GM12878 (cell line): ENCODE results near the gene COX5A. TPM values are rescaled to one million over a fixed set of nuclear protein-coding genes. Genes with fewer than 3 reads are reported as not detected.
A peak's percentile ranks its signal among the peaks of the same experiment; 100 is the strongest.

ENCODE experiments used
- BCL3 ChIP-seq: IDR thresholded peaks from 2 replicates; pipeline ENCODE4 v1.6.1; 2011; ENCODE audit warnings: borderline replicate concordance, low read depth, mild to moderate bottlenecking, moderate library complexity, low read length; ENCODE audit not compliant: insufficient read depth, poor library complexity, severe bottlenecking
- BMI1 ChIP-seq: fragments of 450-650 bp; IDR thresholded peaks from 2 replicates; pipeline ENCODE4 v1.6.1; 2016; ENCODE audit warnings: mild to moderate bottlenecking, moderate library complexity, borderline replicate concordance
- CREB1 ChIP-seq: IDR thresholded peaks from 2 replicates; pipeline ENCODE4 v1.6.1; 2012; ENCODE audit warnings: low read depth, mild to moderate bottlenecking, inconsistent platforms
- CUX1 ChIP-seq: IDR thresholded peaks from 2 replicates; pipeline ENCODE4 v1.6.1; 2012; ENCODE audit warnings: improper control_type of control experiment, low read depth, low read length; ENCODE audit not compliant: insufficient replicate concordance
- EGR1 ChIP-seq, 2 experiments: IDR thresholded peaks; 1 replicate in 1 of 2; 2 replicates in 1 of 2; pipeline ENCODE4 v1.6.1; 2011 to 2012; ENCODE audit warnings: low read depth in 2 of 2, low read length in 2 of 2, borderline replicate concordance in 1 of 2, mild to moderate bottlenecking in 1 of 2, moderate library complexity in 1 of 2
- EZH2 ChIP-seq: IDR thresholded peaks from 2 replicates; pipeline ENCODE4 v1.6.1; 2012; ENCODE audit warnings: low read depth, mild to moderate bottlenecking, control low read depth, inconsistent platforms, low read length, borderline replicate concordance; ENCODE audit not compliant: control insufficient read depth
- FOS ChIP-seq: IDR thresholded peaks from 3 replicates; pipeline ENCODE4 v1.6.1; 2011; ENCODE audit warnings: borderline replicate concordance; ENCODE audit not compliant: insufficient read length; ENCODE audit errors: extremely low read depth
- GATAD2B ChIP-seq: fragments of 450-650 bp; conservative IDR thresholded peaks from 2 replicates; pipeline ENCODE4 v1.6.1; 2017; ENCODE audit warnings: low read depth, mild to moderate bottlenecking, moderate library complexity
- JUNB ChIP-seq: IDR thresholded peaks from 2 replicates; pipeline ENCODE4 v1.6.1; 2016; ENCODE audit warnings: antibody characterized with exemption, mild to moderate bottlenecking
- KLF5 ChIP-seq: fragments of 450-650 bp; IDR thresholded peaks from 2 replicates; pipeline ENCODE4 v1.6.1; 2014; ENCODE audit warnings: mild to moderate bottlenecking; ENCODE audit not compliant: partially characterized antibody
- LARP7 ChIP-seq: fragments of 450-650 bp; IDR thresholded peaks from 2 replicates; pipeline ENCODE4 v1.6.1; 2017; ENCODE audit warnings: mild to moderate bottlenecking
- NR2C1 ChIP-seq: fragments of 450-650 bp; IDR thresholded peaks from 2 replicates; pipeline ENCODE4 v1.6.1; 2017; ENCODE audit warnings: antibody characterized with exemption, mild to moderate bottlenecking, moderate library complexity
- RCOR1 ChIP-seq: conservative IDR thresholded peaks from 2 replicates; pipeline ENCODE4 v1.6.1; 2012; ENCODE audit warnings: low read depth, low read length, improper control_type of control experiment
- SMAD5 ChIP-seq: IDR thresholded peaks from 2 replicates; pipeline ENCODE4 v1.6.1; 2016; ENCODE audit warnings: antibody characterized with exemption, low read depth
- SP1 ChIP-seq: IDR thresholded peaks from one replicate; pipeline ENCODE4 v1.6.1; 2011; ENCODE audit warnings: low read depth, low read length
- SREBF1 ChIP-seq: IDR thresholded peaks from 2 replicates; pipeline ENCODE4 v1.6.1; 2012; ENCODE audit warnings: mild to moderate bottlenecking, low read length
- STAT3 ChIP-seq: IDR thresholded peaks from 2 replicates; pipeline ENCODE4 v1.6.1; 2011; ENCODE audit warnings: low read depth, low read length, improper control_type of control experiment
- SUPT20H ChIP-seq: IDR thresholded peaks from 2 replicates; pipeline ENCODE4 v1.6.1; 2011; ENCODE audit warnings: low read depth, mild to moderate bottlenecking, low read length, moderate library complexity, borderline replicate concordance; ENCODE audit not compliant: control insufficient read depth
- SUZ12 ChIP-seq: fragments of 200-600 bp; sonication (generic); IDR thresholded peaks from one replicate; pipeline ENCODE4 v1.6.1; 2018; ENCODE audit warnings: antibody characterized with exemption, mild to moderate bottlenecking; ENCODE audit not compliant: unreplicated experiment
- USF2 ChIP-seq: IDR thresholded peaks from 2 replicates; pipeline ENCODE4 v1.6.1; 2011; ENCODE audit warnings: low read depth, low read length, improper control_type of control experiment, borderline replicate concordance
- WRNIP1 ChIP-seq: IDR thresholded peaks from 2 replicates; pipeline ENCODE4 v1.6.1; 2011; ENCODE audit warnings: low read depth, low read length, improper control_type of control experiment, borderline replicate concordance
- YY1 ChIP-seq: IDR thresholded peaks from 2 replicates; pipeline ENCODE4 v1.6.1; 2011; ENCODE audit warnings: low read depth, mild to moderate bottlenecking, low read length
- ZNF24 ChIP-seq: fragments of 450-650 bp; IDR thresholded peaks from 2 replicates; pipeline ENCODE4 v1.6.1; 2017; ENCODE audit warnings: antibody characterized with exemption, mild to moderate bottlenecking
- polyA plus RNA-seq, 11 experiments: library from polyadenylated mRNA; depleted of rRNA in 4 of 11; unstranded in 6 of 11; stranded (reverse) in 5 of 11; fragments of >200 nt; fragmentation: Nextera tagmentation in 4 of 11; fragmentation: Illumina TruSeq in 1 of 11; extraction: Ambion mirVana in 4 of 11; extraction: Trizol in 1 of 11; gene quantifications; 1 replicate in 1 of 11; 2 replicates in 10 of 11; pipeline versions ENCODE4 v1.2.1 to v1.2.3, GENCODE V29; 2011 to 2016; ENCODE audit warnings: inconsistent platforms in 2 of 11, missing spikeins in 2 of 11, low read depth in 1 of 11
- total RNA-seq, 4 experiments: library from RNA; depleted of rRNA in 3 of 4; stranded (reverse); fragments of >200 nt in 3 of 4; fragmentation: Illumina TruSeq in 1 of 4; extraction: Trizol in 1 of 4; gene quantifications; 2 replicates each; pipeline versions ENCODE4 v1.2.1 to v1.2.3, GENCODE V29; 2013 to 2021

Gene COX5A
- total and polyA plus RNA-seq, 10 of the 15 experiments (the other 5 are each of a cell fraction or from before 2014, with no cell fraction given) = 84.5 to 1,218 (median 392) TPM

GRCh38 chr15:74937590-74938371 is at the start of gene COX5A (continued):
- TF ChIP-seq CUX1 = no peak
- TF ChIP-seq FOS = no peak
- TF ChIP-seq CREB1 = peak; percentile 74
- no peak for TF ChIP-seq RCOR1
- TF ChIP-seq SP1 = peak; percentile 66
- TF ChIP-seq LARP7 = peak; percentile 93
- no peak for TF ChIP-seq SREBF1
- peak; percentile 26 for TF ChIP-seq BCL3
- TF ChIP-seq USF2 = peak; percentile 74
- TF ChIP-seq SMAD5 = peak; percentile 62; the same call in 1 of the 2 replicates
- TF ChIP-seq SUZ12 = no peak
- no peak for TF ChIP-seq SUPT20H
- no peak for TF ChIP-seq STAT3
- no peak for TF ChIP-seq EZH2
- no peak for TF ChIP-seq WRNIP1
- TF ChIP-seq BMI1 = no peak
- peak; percentile 72 to 99 for TF ChIP-seq EGR1 (IDR thresholded peaks at IDR 0.05; ENCODE audit: borderline replicate concordance in 1 of 2, low read depth in 2 of 2, low read length in 2 of 2)
- TF ChIP-seq YY1 = peak; percentile 84
- TF ChIP-seq ZNF24 = 0 out of 2 replicates have a peak, but pooled peaks have one; percentile 16
- TF ChIP-seq KLF5 = peak; percentile 29
- TF ChIP-seq GATAD2B = peak; percentile 95
- TF ChIP-seq JUNB = no peak
- TF ChIP-seq NR2C1 = no peak; the same call in 1 of the 2 replicates
